GM18498 (cell line): ENCODE results near the gene C11orf58.

Experiments used
- ATAC-seq: cut with Tn5 transposase; IDR thresholded peaks from one replicate; pipeline ENCODE4 v1.9.1; 2021; ENCODE audit warnings: mild to moderate bottlenecking, moderate library complexity; ENCODE audit not compliant: unreplicated experiment

Gene C11orf58

GRCh38 chr11:16784097-16784496 is 45.6 kb downstream of the C11orf58 start:
- no peak for ATAC-seq

- ATAC-seq = no peak
Measured at GRCh38 chr11:16784666-16785065, 46.2 kb downstream of the C11orf58 start.

GRCh38 chr11:16785520-16786128 is 47.2 kb downstream of the C11orf58 start:
- ATAC-seq = peak; percentile 87

- no peak for ATAC-seq
Measured at GRCh38 chr11:16786131-16786530, 47.7 kb downstream of the C11orf58 start.

GRCh38 chr11:16787035-16787742 is 48.7 kb downstream of the C11orf58 start:
- no peak for ATAC-seq

GRCh38 chr11:16788141-16789062 is 50.0 kb downstream of the C11orf58 start:
- ATAC-seq = peak; percentile 71

- no peak for ATAC-seq
Measured at GRCh38 chr11:16789063-16789420, 50.6 kb downstream of the C11orf58 start.

- ATAC-seq = no peak
Measured at GRCh38 chr11:16789560-16790485, 51.4 kb downstream of the C11orf58 start.

GRCh38 chr11:16790486-16791190 is 52.2 kb downstream of the C11orf58 start:
- ATAC-seq = no peak

- no peak for ATAC-seq
Measured at GRCh38 chr11:16791191-16791961, 52.9 kb downstream of the C11orf58 start.

- no peak for ATAC-seq
Measured at GRCh38 chr11:16792426-16792825, 54.0 kb downstream of the C11orf58 start.

- ATAC-seq = no peak
Measured at GRCh38 chr11:16793009-16793408, 54.6 kb downstream of the C11orf58 start.

- no peak for ATAC-seq
Measured at GRCh38 chr11:16793511-16793910, 55.1 kb downstream of the C11orf58 start.

GRCh38 chr11:16794047-16794818 is 55.8 kb downstream of the C11orf58 start:
- no peak for ATAC-seq

- no peak for ATAC-seq
Measured at GRCh38 chr11:16795146-16795545, 56.7 kb downstream of the C11orf58 start.

- ATAC-seq = no peak
Measured at GRCh38 chr11:16796311-16796710, 57.9 kb downstream of the C11orf58 start.

GRCh38 chr11:16797776-16798175 is 59.3 kb downstream of the C11orf58 start:
- no peak for ATAC-seq

GRCh38 chr11:16799221-16799620 is 60.8 kb downstream of the C11orf58 start:
- no peak for ATAC-seq
